Measurements from ENCODE around the gene CCDC188.

Gene CCDC188

DNA sequence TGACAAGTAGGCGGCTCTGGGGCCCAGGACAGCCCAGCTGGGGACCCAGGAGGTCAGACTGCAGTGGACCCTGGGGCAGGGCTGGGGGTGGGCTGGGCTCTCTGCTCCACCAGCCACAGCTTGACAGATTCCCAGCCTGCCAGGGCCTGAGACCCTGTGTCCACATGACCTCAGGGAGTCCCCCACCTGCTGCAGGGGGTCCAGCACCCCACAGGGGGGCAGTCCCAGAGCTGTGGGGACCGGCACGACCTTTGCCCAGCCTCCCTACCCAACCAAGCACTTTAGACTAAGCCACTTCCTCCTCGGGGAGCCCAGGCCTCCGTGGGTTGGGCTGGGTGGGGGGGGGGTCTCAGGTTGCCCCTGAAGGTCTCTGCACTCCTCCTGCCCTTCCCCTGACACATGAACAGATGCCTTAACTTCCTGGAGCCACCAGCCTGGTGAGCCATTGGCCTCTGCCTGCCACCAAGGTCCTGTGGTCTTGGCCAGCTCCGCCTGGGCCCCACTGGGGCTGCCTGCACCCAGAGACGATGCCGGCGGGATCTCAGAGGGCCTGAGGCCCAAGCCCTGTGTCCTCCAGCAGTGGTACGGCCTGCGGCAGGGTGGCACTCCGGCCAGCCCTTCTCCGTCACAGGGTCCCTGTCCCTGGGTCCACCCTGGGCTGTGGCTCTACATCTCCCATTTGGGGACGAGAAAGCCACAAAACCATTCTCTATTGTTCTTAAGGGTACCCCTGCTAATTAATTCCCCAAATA lies 3.4 kb downstream of the CCDC188 start:
- no peak for DNase-seq

DNA sequence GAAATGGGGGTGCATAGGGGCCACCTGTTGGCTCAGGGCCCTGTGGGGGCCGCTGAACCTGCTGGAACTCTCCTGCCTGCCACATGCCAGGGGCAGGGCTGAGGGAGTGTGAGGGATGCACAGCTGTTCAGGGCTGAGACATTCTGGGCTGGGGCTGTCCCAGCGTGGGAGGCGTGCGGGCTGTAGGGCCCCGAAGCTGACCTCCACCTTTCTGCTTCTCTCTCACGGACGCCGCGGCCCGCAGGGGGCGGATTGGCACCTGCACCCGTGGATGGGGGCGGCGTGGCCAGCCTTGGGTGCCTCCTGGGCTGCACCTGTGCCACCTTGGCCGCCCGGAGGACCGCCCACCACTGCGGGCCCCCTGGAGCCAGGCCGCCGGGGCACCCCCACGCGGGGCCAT lies 4.1 kb downstream of the CCDC188 start:
- DNase-seq: no peak

- no peak for DNase-seq
Observed at GRCh38 chr22:20145832-20146223, 5.0 kb downstream of the CCDC188 start.

DNA sequence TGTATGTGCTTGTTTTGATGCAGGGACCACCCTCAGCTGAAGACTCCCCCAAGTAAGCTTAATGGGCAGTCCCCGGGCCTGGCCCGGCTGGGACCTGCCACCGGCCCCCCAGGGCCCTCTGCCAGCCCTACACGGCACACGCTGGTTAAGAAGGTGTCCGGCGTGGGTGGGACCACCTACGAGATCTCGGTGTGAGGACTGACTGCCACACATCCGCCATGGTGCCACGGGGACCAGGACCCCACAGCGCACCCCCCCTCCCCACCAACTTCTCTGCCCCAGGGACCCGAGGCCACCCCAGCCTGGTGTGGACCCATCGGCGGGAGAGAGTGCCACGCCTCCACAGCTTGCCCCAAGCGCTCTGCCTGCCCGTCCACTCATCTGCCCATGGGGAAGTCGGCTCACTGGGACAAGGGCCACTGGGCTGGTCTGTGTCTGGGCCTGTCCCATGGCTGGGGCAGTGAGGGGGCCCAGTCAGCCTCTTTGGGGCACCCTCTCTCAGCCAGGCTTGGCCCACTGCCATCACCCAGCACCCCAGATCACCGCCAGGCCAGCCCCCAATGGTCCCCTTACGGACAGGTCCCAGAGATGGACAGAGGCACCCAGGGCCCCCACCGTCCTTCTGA lies 5.5 kb downstream of the CCDC188 start:
- DNase-seq: no peak

GRCh38 chr22:20143883-20144665 lies 6.8 kb downstream of the CCDC188 start:
- DNase-seq: no peak

DNA sequence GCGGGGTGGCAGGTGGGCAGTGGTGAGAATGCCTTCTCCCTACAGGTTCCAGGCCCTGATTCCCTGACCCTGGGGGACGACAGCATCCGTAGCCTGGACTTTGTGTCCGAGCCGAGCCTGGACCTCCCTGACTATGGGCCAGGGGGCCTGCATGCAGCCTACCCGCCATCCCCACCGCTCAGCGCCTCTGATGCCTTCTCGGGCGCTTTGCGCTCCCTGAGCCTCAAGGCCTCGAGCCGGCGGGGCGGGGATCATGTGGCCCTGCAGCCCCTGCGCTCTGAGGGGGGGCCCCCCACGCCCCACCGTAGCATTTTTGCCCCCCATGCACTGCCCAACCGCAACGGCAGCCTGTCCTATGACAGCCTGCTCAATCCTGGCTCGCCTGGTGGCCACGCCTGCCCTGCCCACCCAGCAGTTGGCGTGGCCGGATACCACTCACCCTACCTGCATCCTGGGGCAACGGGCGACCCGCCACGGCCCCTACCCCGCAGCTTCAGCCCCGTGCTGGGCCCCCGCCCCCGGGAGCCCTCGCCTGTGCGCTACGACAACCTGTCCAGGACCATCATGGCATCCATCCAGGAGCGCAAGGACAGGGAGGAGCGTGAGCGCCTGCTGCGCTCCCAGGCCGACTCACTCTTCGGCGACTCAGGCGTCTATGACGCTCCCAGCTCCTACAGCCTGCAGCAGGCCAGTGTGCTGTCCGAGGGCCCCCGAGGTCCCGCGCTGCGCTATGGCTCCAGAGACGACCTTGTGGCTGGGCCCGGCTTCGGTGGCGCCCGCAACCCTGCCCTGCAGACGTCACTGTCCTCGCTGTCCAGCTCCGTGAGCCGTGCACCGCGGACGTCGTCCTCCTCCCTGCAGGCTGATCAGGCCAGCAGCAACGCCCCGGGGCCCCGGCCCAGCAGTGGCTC lies 7.9 kb downstream of the CCDC188 start:
- DNase-seq: no peak

DNA sequence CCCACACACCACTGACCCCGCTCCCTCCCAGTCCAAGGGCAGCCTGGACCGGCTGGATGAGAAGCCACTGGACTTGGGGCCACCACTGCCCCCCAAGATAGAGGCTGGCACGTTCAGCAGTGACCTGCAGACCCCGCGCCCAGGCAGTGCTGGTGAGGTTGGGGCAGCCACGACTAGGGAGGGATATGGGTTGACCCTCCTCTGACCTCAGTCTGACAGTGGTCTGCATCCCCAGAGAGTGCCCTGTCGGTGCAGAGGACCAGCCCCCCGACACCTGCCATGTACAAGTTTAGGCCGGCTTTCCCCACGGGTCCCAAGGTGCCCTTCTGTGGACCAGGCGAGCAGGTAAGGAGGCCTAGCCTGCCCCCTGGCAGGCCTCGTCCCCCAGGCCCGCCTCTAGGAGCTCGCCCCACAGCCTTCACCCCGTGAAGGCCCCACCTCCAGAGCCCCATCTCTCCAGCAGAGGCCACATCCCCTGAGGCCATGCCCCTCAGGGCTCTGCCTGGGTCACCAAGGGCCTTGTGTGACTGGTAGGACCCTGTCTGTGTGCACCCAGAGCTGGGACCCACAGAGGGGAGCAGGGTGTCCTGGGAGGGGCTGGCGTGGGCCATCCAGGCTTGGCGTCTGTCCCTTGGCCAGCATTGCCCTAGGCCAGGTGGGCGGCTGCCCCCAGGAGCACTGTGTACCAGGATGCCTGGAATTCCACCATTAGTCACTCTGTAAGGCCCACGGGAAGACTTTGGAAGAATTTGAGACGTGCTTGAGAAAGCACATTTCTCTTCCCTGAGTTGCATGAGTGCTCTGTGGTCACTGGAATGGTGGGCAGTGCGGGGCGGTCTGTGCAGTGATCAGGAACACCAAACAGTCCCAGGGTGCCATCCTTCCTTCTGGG lies 9.4 kb downstream of the CCDC188 start:
- DNase-seq: no peak

DNA sequence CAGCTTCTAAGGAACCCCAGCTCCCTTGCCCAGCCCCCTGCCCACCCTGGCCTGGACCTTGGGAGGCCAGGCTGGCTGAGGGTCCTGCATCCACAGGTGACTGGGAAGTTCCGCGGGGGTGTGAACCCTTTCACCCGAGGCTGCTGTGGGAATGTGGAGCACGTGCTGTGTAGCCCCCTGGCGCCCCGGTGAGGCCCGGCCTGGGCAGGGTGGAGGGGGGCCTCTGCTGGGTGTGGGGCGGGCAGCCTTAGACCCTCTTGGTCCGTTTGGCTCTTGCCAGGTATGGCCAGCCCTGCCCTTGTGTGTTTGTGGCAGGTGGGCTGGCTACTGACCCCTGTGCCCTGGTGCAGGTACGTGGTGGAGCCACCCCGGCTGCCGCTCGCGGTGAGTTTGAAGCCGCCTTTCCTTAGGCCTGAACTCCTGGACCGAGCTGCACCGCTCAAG lies 10.3 kb downstream of the CCDC188 start:
- DNase-seq: no peak

- DNase-seq: no peak
Observed at GRCh38 chr22:20140107-20140445, 10.8 kb downstream of the CCDC188 start.

DNA sequence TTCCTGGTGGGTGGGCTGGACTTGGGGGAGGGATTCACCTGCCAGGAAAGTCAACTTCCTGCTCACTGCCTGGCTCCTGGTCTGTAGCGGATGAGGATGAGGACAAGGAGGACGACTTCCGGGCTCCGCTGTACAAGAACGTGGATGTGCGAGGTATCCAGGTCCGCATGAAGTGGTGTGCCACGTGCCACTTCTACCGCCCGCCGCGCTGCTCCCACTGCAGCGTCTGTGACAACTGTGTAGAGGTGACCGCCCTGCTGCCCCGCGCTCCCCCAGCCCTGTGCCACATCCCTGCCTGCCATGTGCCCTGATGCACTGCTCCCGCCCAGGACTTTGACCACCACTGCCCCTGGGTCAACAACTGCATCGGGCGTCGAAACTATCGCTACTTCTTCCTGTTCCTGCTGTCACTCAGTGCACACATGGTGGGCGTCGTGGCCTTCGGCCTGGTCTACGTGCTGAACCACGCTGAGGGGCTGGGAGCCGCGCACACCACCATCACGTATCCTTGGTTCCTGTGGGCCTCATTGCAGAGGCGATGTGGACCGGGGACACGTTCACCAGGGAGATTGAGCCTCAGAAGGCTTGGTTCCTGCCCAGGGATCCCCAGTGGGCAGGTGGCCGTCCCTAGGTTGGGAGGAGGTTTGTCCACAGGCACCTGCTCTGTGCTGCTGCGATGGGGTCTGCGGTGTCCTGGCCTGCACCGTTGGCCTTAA lies 11.3 kb downstream of the CCDC188 start:
- no peak for DNase-seq

DNA sequence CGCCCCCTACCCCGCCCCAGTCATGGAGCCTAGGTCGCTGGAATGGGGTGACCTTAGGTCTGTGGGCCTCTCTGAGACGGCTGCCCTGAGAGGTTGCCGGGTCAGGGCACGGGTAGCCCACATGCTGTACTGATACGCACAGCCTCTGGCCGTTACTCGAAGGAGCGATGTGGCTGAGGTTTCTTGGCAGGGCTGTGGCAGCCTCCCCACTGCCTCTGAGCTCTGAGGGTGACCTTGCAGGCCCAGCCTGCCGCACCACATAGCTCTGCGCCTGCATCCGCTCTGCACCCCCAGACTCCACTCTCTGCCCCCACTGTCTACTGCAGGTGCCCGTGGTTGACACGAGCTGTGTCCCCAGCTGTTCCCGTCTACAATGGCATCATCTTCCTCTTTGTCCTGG lies 12.0 kb downstream of the CCDC188 start:
- no peak for DNase-seq

DNA sequence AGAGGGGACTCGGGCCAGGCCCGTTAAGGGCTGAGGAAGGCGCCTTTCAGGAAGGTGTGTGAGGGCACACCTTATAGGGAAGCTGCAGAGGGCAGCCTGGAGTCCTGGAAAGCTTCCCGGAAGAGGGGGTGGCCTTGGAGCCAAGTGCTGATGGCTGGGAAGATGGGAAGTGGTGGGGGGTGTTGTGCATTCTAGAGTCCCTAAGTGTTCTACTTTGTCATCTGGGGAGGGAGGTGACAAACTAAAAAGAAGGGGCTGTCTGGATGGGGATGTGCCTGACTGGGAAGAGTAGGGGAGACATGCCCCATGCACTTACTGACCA lies 12.5 kb downstream of the CCDC188 start:
- no peak for DNase-seq

GRCh38 chr22:20137671-20138416 lies 13.0 kb downstream of the CCDC188 start:
- DNase-seq: no peak

DNA sequence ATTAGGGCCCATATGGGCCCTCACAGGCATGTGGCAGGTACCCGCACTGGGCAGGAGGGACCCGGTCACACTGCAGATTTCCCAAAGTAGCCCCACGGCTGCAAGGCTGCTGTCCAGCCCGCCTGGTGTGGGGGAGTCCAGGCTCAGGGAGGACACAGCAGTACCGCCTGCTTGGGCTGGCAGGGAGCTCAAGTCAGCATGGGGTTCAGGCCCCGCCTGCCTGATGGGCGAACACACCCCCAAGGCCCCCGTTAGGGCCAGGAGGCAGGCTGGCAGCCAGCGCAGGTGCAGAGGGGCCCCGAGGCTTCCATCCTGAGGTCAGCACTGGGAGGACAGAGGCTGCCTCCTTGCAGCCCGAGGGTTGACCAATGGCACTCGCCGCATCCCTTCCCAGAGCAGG lies 13.7 kb downstream of the CCDC188 start:
- DNase-seq: no peak

DNA sequence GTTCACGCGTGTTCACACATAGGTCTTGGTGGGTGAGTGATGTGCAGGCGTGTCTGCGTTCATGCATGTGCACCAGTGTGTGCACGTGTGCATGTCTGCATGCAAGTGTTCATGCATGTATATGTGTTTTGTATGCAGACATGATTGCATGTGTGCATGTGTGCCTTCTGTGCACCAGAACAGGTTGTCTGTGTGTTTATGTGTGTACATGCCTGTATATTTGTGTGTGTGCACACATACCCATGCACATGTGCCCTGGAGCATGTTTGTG lies 14.3 kb downstream of the CCDC188 start:
- no peak for DNase-seq

GRCh38 chr22:20135806-20136602 lies 14.9 kb downstream of the CCDC188 start:
- no peak for DNase-seq

DNA sequence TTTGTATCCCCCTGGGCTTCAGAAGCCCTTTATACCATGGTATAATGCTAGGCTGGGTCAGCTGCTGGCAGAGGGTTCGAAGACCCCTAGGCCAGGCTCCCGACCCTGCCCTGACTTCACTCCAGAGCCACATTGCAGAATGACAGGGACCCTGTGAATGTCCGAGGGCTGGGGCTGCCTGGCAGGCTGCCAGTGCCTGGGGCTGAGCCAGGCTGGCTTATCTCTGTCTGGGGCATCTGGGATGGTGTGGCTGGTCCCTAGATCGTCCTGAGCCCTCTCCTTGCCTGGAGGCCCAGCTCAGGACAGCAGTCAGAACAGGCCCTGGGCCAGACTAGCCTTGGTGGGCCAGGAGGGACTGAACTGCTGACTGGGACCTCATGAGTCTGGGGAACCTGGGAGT lies 15.6 kb downstream of the CCDC188 start:
- DNase-seq: no peak

GRCh38 chr22:20133930-20134549 lies 16.8 kb downstream of the CCDC188 start:
- no peak for DNase-seq

GRCh38 chr22:20132686-20133246 lies 18.1 kb downstream of the CCDC188 start:
- no peak for DNase-seq
